Breast epithelium (tissue), 4 donors: Measurements from ENCODE around the gene CBFA2T3. TPM values are rescaled to one million over a fixed set of nuclear protein-coding genes. Genes with fewer than 3 reads are reported as not detected.

Experiments
- DNase-seq, 2 donors: peaks; one replicate each; pipeline ENCODE4 v3.0.0-alpha.2; 2019; ENCODE audit warnings: low spot score in 2 of 2
- H3K27ac ChIP-seq, 2 donors: fragments of 200-600 bp; sonication (generic) in 1 of 2; one replicate each; pipeline ENCODE4 v1.5.1; 2016 to 2019; ENCODE audit warnings: mild to moderate bottlenecking in 1 of 2
- H3K27me3 ChIP-seq, 2 donors: fragments of 200-600 bp; sonication (generic) in 1 of 2; one replicate each; pipeline versions ENCODE4 v1.5.1 to v1.6.0; 2017 to 2019; ENCODE audit warnings: control low read depth in 1 of 2, mild to moderate bottlenecking in 1 of 2
- H3K36me3 ChIP-seq: fragments of 200-600 bp; one replicate; pipeline ENCODE4 v1.5.1; 2019
- H3K4me1 ChIP-seq, 2 donors: fragments of 200-600 bp; sonication (generic); one replicate each; pipeline ENCODE4 v1.5.1; 2016 to 2019; ENCODE audit warnings: control low read depth in 1 of 2
- H3K4me3 ChIP-seq, 3 donors: fragments of 200-600 bp; sonication (generic); 1 replicate in 2 of 3; 2 replicates in 1 of 3; pipeline ENCODE4 v1.5.1; 2016 to 2019; ENCODE audit warnings: mild to moderate bottlenecking in 3 of 3, moderate library complexity in 2 of 3
- H3K9me3 ChIP-seq, 2 donors: fragments of 200-600 bp; sonication (generic) in 1 of 2; one replicate each; pipeline ENCODE4 v1.5.1; 2016 to 2019; ENCODE audit warnings: control low read depth in 1 of 2
- POLR2A ChIP-seq: fragments of 450-650 bp; IDR thresholded peaks from one replicate; pipeline ENCODE4 v1.6.1; 2016; ENCODE audit warnings: antibody characterized with exemption, mild to moderate bottlenecking, moderate library complexity
- POLR2AphosphoS5 ChIP-seq, 3 donors: sonication (generic); formaldehyde crosslinking; IDR thresholded peaks; one replicate each; pipeline ENCODE4 v1.6.1; 2017; ENCODE audit warnings: antibody characterized with exemption in 3 of 3
- intact Hi-C: fragments of 100-400 bp; cut with DNase I; formaldehyde crosslinking; loops from one replicate; pipeline ENCODE4 v1.15.1; 2023; ENCODE audit warnings: low total_unique reads
- total RNA-seq, 3 donors: library from RNA; depleted of rRNA; stranded (reverse); fragments of >200 nt; gene quantifications; one replicate each; pipeline ENCODE4 v1.1.0, GENCODE V29; 2016
- TF ChIP-seq, protein P1 (sequence below), 3 donors: fragments of 450-650 bp; IDR thresholded peaks; one replicate each; pipeline ENCODE4 v1.5.1; 2016 to 2017; ENCODE audit warnings: antibody characterized with exemption in 3 of 3, mild to moderate bottlenecking in 3 of 3, moderate library complexity in 3 of 3

CBFA2T3 gene
- total RNA-seq, 3 donors from 2014 or later: 0.64 to 2.3 (median 0.88) TPM

DNA sequence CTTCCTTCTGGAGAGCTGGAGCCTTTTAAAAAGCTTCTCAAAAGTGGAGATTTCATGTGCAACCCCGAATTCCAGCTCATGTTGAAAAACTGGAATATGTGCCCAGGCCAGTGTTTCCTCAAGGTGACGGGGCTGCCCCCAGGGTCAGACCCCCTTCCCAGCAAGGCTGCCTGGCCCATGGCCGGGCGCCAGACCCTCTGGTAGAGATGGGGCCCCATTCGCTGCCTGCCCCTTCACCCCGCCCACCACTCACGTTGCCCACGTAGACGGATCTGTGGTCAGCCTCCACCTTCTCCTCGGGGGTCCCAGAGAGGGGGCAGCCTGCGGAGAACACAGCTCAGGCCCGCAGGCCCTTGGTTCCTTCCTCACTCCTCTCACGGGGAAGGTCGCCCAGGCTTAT is 111.7 kb downstream of the CBFA2T3 start:
- TF ChIP-seq, protein P1, sequence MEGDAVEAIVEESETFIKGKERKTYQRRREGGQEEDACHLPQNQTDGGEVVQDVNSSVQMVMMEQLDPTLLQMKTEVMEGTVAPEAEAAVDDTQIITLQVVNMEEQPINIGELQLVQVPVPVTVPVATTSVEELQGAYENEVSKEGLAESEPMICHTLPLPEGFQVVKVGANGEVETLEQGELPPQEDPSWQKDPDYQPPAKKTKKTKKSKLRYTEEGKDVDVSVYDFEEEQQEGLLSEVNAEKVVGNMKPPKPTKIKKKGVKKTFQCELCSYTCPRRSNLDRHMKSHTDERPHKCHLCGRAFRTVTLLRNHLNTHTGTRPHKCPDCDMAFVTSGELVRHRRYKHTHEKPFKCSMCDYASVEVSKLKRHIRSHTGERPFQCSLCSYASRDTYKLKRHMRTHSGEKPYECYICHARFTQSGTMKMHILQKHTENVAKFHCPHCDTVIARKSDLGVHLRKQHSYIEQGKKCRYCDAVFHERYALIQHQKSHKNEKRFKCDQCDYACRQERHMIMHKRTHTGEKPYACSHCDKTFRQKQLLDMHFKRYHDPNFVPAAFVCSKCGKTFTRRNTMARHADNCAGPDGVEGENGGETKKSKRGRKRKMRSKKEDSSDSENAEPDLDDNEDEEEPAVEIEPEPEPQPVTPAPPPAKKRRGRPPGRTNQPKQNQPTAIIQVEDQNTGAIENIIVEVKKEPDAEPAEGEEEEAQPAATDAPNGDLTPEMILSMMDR (IDR thresholded peaks at IDR 0.05): no peak
- TF ChIP-seq POLR2AphosphoS5 (IDR thresholded peaks at IDR 0.05) (no peak), POLR2A (no peak)
- H3K9me3 ChIP-seq: no peaks in the 10 kb centered on the region
- no peak overlapping the region for H3K4me3 ChIP-seq
- no peaks in the 10 kb centered on the region for H3K36me3 ChIP-seq
- intact Hi-C loops: no loop called here
- no peak overlapping the region for H3K27ac ChIP-seq
- H3K27me3 ChIP-seq: peaks cover 0 to 2% of the 10 kb centered on the region in 2 donors
- no peak for DNase-seq
- H3K4me1 ChIP-seq: no peaks in the 10 kb centered on the region

GRCh38 chr16:88864521-88864920 is 112.5 kb downstream of the CBFA2T3 start:
- Histone ChIP-seq H3K36me3 (no peaks in the 10 kb centered on the region), H3K4me1 (no peaks in the 10 kb centered on the region), H3K27me3 (no peaks in the 10 kb centered on the region), H3K27ac (no peak overlapping the region), H3K4me3 (no peak overlapping the region), H3K9me3 (no peaks in the 10 kb centered on the region)
- TF ChIP-seq, protein P1 (IDR thresholded peaks at IDR 0.05): no peak
- TF ChIP-seq POLR2AphosphoS5 (IDR thresholded peaks at IDR 0.05) (no peak), POLR2A (no peak)
- DNase-seq: no peak
- intact Hi-C loops: no loop called here

DNA sequence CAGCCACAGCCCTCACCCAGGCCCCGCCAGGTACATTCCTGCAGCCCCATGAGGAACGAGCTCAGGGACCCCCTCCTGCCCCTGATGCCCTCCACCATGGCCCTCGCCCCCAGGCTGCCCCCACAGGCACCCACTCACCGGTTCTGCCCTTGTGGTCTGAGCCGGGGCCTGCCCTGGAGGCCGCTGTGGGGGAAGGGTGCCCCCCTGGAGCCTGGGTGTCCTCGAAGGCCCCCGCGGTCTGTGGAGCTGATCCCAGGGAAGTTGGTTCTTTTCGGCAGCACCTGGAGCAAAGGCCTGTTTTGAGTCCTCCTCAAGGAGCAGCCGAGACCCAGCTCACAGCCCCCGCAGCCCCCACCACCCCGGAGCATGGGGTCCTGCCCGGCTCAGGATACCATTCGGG is 112.9 kb downstream of the CBFA2T3 start:
- Histone ChIP-seq H3K9me3 (no peaks in the 10 kb centered on the region), H3K27me3 (no peaks in the 10 kb centered on the region), H3K4me3 (no peak overlapping the region), H3K4me1 (no peaks in the 10 kb centered on the region), H3K36me3 (no peaks in the 10 kb centered on the region), H3K27ac (no peak overlapping the region)
- no peak for TF ChIP-seq POLR2A
- TF ChIP-seq, protein P1 (IDR thresholded peaks at IDR 0.05): no peak
- no peak for TF ChIP-seq POLR2AphosphoS5 (IDR thresholded peaks at IDR 0.05)
- DNase-seq: no peak
- intact Hi-C loops: no loop called here

DNA sequence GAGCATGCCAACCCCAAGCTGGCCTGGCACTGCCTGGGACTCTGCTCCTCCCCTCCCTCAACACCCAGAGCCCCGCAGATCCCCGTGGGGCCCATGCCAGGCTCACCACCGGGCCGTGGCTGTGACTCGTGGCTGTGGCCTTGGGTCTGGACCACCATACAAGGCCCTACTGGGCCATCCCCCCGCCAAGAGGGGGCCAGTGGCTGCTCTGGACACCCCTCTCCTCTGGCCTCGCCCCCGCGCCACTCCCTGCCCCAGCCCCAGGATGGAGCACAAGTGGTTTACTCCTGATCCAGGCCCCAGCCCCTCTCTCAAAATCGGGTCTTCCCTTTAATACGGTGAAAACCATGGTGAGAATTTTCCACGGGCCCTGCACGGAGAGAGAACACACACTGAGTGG is 113.6 kb downstream of the CBFA2T3 start:
- Histone ChIP-seq H3K9me3 (no peaks in the 10 kb centered on the region), H3K4me1 (no peaks in the 10 kb centered on the region), H3K36me3 (no peaks in the 10 kb centered on the region), H3K4me3 (no peak overlapping the region), H3K27ac (no peak overlapping the region), H3K27me3 (no peaks in the 10 kb centered on the region)
- TF ChIP-seq, protein P1 (IDR thresholded peaks at IDR 0.05): no peak
- TF ChIP-seq POLR2A (no peak), POLR2AphosphoS5 (IDR thresholded peaks at IDR 0.05) (no peak)
- intact Hi-C loops: no loop called here
- DNase-seq: no peak

- Histone ChIP-seq H3K4me3 (no peak overlapping the region), H3K9me3 (no peaks in the 10 kb centered on the region), H3K27ac (no peak overlapping the region), H3K36me3 (no peaks in the 10 kb centered on the region), H3K27me3 (no peaks in the 10 kb centered on the region), H3K4me1 (peaks cover 0 to 2% of the 10 kb centered on the region in 2 donors)
- TF ChIP-seq POLR2AphosphoS5 (IDR thresholded peaks at IDR 0.05) (no peak), POLR2A (no peak)
- TF ChIP-seq, protein P1 (IDR thresholded peaks at IDR 0.05): no peak
- intact Hi-C loops: no loop called here
- DNase-seq: no peak
Observed at GRCh38 chr16:88862968-88863367, 114.0 kb downstream of the CBFA2T3 start.
